Loucy (cell line): Measurements from ENCODE around the gene CD96.

ENCODE experiments used
- CTCF ChIP-seq: fragments of 200-600 bp; sonication (generic); conservative IDR thresholded peaks from 2 replicates; pipeline ENCODE4 v1.5.1; 2014; ENCODE audit warnings: mild to moderate bottlenecking, antibody characterized with exemption, low read length
- EZH2phosphoT487 ChIP-seq: fragments of 200-600 bp; IDR thresholded peaks from 2 replicates; pipeline ENCODE4 v1.6.1; 2018; ENCODE audit warnings: antibody characterized with exemption, mild to moderate bottlenecking, moderate library complexity, borderline replicate concordance

- TF ChIP-seq CTCF (no peak), EZH2phosphoT487 (no peak)
Measured at GRCh38 chr3:111688190-111688800, 146.3 kb downstream of the CD96 start.
